HG03045 (cell line): ENCODE measurements around the gene FRY.
"Not testable (repeated sequence)": the region's sequence is repeated elsewhere in the genome, so short reads cannot be mapped to it uniquely, and the experiment has no call there.

Experiments used
- ATAC-seq: cut with Tn5 transposase; IDR thresholded peaks from one replicate; pipeline ENCODE4 v1.9.1; 2021; ENCODE audit warnings: mild to moderate bottlenecking, moderate library complexity; ENCODE audit not compliant: unreplicated experiment

Gene FRY

GRCh38 chr13:32031025-32031814 lies at the start of gene FRY:
FRY (plus strand) TSS chr13:32031774; CDS start chr13:32031796, 22 bp downstream.
- ATAC-seq = peak; percentile 83

- no peak for ATAC-seq
Observed at GRCh38 chr13:31982124-31982523, 49.5 kb upstream of the FRY start.

GRCh38 chr13:31982540-31982939 lies 49.0 kb upstream of the FRY start:
- ATAC-seq = no peak

GRCh38 chr13:31983696-31984095 lies 47.9 kb upstream of the FRY start:
- not testable (repeated sequence) for ATAC-seq

- not testable (repeated sequence) for ATAC-seq
Observed at GRCh38 chr13:31984388-31984787, 47.2 kb upstream of the FRY start.

GRCh38 chr13:31986676-31987470 lies 44.7 kb upstream of the FRY start:
- no peak for ATAC-seq

- ATAC-seq = no peak
Observed at GRCh38 chr13:31987535-31988170, 43.9 kb upstream of the FRY start.

GRCh38 chr13:31994367-31994766 lies 37.2 kb upstream of the FRY start:
- ATAC-seq = not testable (repeated sequence)

- no peak for ATAC-seq
Observed at GRCh38 chr13:31996601-31997000, 35.0 kb upstream of the FRY start.

GRCh38 chr13:31997641-31998040 lies 33.9 kb upstream of the FRY start:
- ATAC-seq = no peak

- ATAC-seq = no peak
Observed at GRCh38 chr13:31998131-31998530, 33.4 kb upstream of the FRY start.

GRCh38 chr13:32000754-32001153 lies 30.8 kb upstream of the FRY start:
- ATAC-seq = not testable (repeated sequence)

GRCh38 chr13:32001154-32001768 lies 30.3 kb upstream of the FRY start:
- peak; percentile 83 for ATAC-seq

GRCh38 chr13:32001769-32002168 lies 29.8 kb upstream of the FRY start:
- ATAC-seq = no peak

- ATAC-seq = no peak
Observed at GRCh38 chr13:32002873-32003272, 28.7 kb upstream of the FRY start.

- ATAC-seq = no peak
Observed at GRCh38 chr13:32007494-32007893, 24.1 kb upstream of the FRY start.

GRCh38 chr13:32008518-32009175 lies 22.9 kb upstream of the FRY start:
- no peak for ATAC-seq

- ATAC-seq = no peak
Observed at GRCh38 chr13:32009362-32009761, 22.2 kb upstream of the FRY start.

- no peak for ATAC-seq
Observed at GRCh38 chr13:32010136-32010535, 21.4 kb upstream of the FRY start.

GRCh38 chr13:32011971-32012370 lies 19.6 kb upstream of the FRY start:
- ATAC-seq = no peak

GRCh38 chr13:32013181-32013580 lies 18.4 kb upstream of the FRY start:
- no peak for ATAC-seq
